ENCODE results near the gene PSMD1.
"Not testable (repeated sequence)": the region's sequence is repeated elsewhere in the genome, so short reads cannot be mapped to it uniquely, and the experiment has no call there.

The PSMD1 gene

GRCh38 chr2:231187736-231188505, 131.3 kb downstream of the PSMD1 start:
- no peak for DNase-seq (ENCODE audit: low read depth)

- no peak for DNase-seq (ENCODE audit: low read depth)
These were observed 132.0 kb downstream of the PSMD1 start for GRCh38 chr2:231188506-231189170.

DNA sequence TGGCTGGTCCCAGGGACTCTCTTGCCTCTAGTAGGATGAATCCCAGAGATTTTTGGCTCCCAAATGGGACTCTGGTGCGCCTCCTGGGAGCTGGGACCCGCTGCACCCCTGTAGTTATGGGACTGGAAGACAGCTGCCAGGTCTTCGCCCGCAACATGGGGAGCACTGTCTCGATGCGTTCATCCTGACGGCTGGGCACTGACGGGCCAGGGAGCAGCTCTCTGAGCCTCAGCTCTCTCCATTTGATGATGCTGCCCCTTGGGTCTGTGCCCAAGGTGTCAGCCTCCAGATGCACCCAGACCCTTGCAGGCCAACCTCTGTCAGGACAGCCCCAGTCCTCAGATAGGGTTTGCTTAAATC, 132.5 kb downstream of the PSMD1 start:
- no peak for DNase-seq (ENCODE audit: low read depth)

- no peak for DNase-seq (ENCODE audit: low read depth)
These were observed 133.2 kb downstream of the PSMD1 start for GRCh38 chr2:231189571-231190495.

DNA sequence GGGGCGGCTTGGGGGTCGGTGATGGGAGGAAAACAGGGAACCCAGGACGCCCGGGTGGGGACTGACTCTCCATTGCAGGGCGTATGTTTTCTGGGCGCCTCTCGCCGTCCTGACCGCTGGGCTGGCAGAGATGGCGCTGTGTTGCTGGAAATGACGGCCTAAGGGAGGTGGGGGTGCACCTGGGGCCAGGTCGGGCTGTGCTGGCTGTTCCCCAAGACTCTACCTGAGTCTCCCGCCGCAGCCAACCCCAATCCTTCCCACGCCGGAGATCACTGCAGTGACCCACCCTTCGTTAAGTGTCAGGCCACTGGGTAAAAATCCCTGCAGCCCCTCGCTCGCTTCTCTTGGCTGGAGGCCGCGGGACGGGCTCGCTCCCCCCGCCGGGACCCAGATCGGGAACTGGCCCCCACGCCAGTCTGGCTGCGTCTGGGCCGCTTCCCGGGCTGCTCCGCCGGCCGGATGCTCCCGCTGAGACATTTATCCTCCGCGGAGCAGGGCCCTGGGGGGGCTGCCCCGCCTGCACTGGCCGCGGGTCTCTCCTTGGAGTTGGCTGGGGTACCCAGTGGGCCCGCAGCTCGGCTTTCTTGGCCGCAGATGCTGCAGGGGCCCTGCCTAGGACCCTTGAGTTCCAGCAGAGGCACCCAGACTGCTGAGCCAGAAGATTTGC, 134.0 kb downstream of the PSMD1 start:
- DNase-seq (ENCODE audit: low read depth) = no peak

DNA sequence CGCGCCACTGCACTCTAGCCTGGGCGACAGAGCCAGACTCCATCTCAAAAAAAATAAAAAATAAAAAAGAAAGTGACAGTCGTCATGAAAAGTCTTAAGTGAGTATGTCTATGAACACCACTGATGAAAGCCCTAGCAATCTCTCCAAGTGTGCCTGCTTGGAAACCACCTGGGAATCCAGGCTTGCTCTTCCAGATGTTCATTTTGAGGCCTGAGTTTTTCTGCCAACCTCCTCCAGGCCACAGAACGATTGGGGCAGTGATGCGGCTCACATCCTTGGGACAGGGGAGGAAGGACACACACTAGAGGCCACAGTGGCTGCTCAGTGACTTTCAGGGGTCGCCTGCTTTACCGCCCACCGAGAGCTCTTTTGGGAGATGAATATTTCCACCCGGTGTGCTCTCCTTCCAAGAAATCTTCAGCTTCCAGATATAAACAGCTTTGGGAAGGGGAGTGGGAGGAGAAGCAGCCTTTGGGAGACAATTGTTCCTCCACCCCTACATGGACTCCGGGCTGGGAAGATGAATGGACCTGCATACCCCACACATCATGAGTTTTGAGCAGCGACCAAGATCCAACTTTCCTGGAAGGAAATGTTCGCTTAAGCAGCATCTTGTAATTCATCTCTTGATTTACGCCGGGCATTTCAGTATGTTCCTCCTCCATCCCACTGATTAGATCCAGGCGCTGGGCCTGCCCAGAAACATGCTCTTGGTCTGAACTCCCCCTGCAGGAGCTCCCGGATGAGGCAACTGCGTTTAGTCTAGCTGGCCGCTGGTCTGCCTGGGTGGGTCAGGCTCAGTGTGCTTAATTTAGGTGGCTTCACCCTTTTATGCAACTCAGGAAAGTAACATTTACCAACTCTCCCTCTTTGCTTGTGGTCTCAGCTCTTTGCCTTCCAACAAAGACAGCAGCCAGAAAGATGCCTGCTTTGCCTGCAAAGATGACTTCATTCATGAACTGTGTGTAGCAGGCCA, 135.5 kb downstream of the PSMD1 start:
- no peak for DNase-seq (ENCODE audit: low read depth)

GRCh38 chr2:231193216-231193615, 136.5 kb downstream of the PSMD1 start:
- no peak for DNase-seq (ENCODE audit: low read depth)

DNA sequence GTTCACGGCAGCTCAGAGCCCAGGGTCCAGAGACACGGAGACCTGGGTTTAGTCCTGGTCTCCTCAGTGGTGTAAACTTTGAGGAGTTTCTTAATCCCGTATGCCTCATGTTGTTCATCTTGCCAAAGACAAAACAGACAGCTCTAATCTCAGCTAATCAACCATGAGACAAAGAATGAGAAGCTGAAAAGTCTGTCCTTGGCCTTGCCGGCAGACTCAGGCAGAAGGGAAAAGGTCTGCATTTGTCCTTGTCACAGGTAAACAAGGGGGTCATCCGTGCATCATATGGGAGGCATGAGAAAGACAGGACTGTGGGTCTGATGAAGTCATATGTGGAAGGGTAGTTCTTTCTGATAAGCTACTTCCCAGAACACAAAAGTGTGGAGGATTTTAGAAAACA, 139.9 kb downstream of the PSMD1 start:
- no peak for DNase-seq (ENCODE audit: low read depth)

DNA sequence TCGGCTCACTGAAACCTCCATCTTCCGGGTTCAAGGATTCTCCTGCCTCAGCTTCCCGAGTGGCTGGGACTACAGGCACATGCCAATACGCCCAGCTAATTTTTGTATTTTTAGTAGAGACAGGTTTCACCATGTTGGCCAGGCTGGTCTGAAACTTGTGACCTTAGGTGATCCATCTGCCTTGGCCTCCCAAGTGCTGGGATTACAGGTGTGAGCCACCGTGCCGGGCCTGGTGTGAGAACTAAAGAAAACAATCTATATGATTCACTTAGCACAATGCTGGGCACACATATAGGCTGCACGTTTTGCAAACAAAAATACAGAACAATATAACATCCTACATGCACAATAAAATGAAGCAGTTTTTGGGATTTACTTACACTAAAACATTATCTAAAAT, 140.5 kb downstream of the PSMD1 start:
- not testable (repeated sequence) for DNase-seq (ENCODE audit: low read depth)

GRCh38 chr2:231197706-231198290, 141.1 kb downstream of the PSMD1 start:
- DNase-seq (ENCODE audit: low read depth) = no peak

- peak; percentile 63 for DNase-seq (ENCODE audit: low read depth)
These were observed 141.9 kb downstream of the PSMD1 start, which contains the start of gene ARMC9 for GRCh38 chr2:231198291-231199173. Gene ARMC9 (plus strand): TSS chr2:231198631. CDS start chr2:231206239, 7,608 bp downstream.

DNA sequence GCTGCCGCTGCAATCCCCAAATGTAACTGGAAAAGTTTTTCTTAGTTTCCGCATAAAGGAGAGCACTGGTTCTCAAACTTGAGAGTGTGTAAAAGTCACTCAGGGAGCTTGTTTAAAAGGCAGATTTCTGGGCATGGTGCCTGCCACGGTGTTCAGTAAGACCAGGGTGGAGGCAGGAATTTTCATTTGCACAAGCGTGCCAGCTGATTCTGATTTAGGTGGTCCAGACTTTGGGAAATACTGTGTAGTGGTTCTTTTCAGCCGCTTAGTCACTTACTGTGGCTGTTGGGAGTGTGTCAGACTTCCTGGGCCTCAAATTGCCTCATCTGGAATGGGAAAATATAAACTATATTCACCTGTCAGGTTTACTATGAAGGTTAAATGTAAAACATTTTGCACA, 142.6 kb downstream of the PSMD1 start:
- no peak for DNase-seq (ENCODE audit: low read depth)

DNA sequence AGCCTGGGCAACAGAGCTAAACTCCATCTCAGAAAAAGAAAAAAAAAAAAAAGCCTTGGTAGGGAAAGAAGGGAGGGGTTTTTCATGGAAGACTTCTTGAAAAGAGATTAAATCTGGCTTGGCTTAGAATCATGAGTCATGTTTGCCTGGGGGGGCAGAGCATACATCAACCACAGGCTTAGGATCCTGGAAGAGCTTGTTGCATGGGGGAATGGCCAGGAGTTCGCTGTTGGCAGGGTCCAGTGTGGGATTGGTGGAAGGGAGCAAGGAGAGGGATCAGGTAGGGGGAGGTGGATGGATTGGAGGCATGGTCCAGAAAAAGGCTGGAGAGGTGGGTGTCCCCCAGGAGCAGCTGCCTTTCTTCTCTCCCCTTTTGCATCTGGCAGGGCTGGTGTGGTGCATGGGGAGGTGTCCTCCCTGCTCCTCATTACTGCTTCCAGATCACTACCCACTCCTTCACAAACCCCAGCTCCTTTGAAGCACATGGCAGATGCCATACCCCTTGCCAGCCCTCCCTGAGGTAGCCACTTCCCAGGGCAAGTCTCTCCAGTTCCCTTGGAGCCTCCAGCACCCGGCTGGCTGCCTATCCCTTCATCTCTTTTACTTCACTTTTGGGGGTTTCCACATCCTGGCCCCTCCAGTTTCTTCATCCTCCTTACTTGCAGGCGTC, 144.3 kb downstream of the PSMD1 start:
- DNase-seq (ENCODE audit: low read depth) = no peak

DNA sequence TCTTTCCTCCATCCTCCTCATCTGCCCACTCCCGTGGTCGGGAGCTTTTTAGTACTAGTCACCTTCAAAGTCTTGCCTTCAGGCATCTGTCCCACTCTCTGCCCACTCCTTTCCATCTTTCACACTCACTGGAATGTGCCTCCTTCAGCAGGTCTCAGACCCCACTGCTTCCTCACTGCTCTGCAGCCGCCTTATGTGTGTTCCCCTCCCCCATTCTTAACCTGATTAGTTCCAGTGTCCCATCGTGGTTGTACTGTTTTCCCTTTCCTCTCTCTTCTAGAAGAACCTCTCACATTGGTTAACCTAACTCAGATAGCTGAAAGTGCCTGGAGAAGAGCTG, 144.8 kb downstream of the PSMD1 start:
- DNase-seq (ENCODE audit: low read depth) = no peak

DNA sequence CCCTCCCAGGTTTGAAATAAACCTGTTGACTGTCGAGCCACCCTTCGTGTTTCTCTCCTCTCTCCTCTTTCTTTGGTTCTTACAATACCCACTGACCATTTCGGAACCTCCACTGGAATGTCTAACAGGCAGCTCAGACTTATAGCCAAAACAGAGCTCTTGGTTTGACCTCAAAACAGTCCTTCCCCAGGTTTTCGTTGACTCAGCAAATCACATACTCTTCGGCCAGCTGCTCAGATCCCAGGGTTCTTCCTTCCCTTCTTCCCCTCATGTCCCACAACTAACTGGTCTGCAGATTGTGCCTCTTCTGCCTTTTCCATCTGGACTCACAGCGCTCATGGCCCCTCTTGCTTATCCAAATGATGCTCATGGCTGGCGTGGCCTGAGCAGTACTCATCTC, 146.4 kb downstream of the PSMD1 start:
- DNase-seq (ENCODE audit: low read depth) = no peak

DNA sequence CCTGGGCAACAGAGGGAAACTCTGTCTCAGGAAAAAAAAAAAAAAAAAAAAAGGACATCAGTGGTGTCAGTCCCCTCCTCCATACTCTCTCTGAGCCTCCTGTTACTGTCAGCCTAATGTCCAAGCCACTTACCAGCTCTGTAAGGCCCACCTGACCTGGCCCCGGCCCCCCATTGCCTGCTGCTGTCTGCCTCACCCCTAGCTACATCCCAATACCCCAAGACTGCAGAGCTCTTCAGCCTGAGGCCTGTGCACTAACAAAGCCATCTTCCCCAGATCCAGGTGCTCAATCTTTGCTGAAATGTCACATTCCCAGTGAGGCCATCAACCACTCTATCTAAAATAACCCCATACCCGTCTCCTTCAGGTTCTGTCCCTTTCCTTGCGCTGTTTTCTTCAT, 147.5 kb downstream of the PSMD1 start:
- DNase-seq (ENCODE audit: low read depth) = no peak

- DNase-seq (ENCODE audit: low read depth) = no peak
These were observed 147.9 kb downstream of the PSMD1 start for GRCh38 chr2:231204581-231204980.

DNA sequence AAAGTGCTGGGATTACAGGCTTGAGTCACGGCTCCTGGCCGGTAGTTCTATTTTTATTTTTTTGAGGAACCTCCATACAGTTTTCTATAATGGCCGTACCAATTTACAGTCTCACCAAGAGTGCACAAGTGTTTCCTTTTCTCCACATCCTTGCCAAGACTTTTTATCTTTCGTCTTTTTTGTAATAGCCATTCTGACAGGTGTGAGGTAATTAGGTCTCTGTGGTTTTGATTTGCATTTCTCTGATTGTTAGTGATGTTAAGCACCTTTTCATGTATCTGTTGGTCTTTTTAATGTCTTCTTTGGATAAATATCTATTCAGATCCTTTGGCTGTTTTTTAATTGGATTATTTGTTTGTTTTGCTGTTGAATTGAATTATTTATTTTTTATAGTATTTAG, 151.1 kb downstream of the PSMD1 start:
- no peak for DNase-seq (ENCODE audit: low read depth)

DNA sequence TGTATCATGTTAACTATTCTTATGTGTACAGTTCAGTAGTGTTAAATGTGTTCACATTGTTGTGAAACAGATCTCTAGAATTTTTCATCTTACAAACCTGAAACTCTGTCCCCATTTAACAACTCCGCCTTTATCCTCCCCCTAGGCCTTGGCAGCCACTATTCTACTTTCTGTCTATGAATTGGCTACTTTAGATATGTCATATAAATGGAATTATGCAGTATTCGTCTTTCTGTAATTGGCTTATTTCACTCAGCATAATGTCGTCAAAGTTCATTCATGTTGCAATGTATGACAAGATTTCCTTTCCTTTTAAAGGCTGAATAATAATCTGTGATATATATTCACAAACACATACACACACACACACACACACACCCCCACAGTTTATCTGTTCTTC, 154.1 kb downstream of the PSMD1 start:
- DNase-seq (ENCODE audit: low read depth) = no peak
